Spleen (tissue), 11 donors: ENCODE data around the gene PREB. TPM values are rescaled to one million over a fixed set of nuclear protein-coding genes. Genes with fewer than 3 reads are reported as not detected.
"Not testable (repeated sequence)": the region's sequence is repeated elsewhere in the genome, so short reads cannot be mapped to it uniquely, and the experiment has no call there.

Experiments used
- DNase-seq: peaks from one replicate; pipeline ENCODE4 v3.0.0-alpha.2; 2020
- H3K27ac ChIP-seq, 8 donors: fragments of 200-600 bp; sonication (generic) in 7 of 8; 1 replicate in 4 of 8; 2 replicates in 4 of 8; pipeline versions ENCODE4 v1.5.0 to v1.8.0; 2016 to 2021; ENCODE audit warnings: inconsistent platforms in 4 of 8, mild to moderate bottlenecking in 4 of 8, moderate library complexity in 1 of 8
- H3K27me3 ChIP-seq, 7 donors: fragments of 200-600 bp; sonication (generic) in 6 of 7; replicated peaks in 1 of 7; 1 replicate in 4 of 7; 2 replicates in 3 of 7; pipeline versions ENCODE4 v1.5.0 to v1.8.0; 2016 to 2021; ENCODE audit warnings: inconsistent platforms in 3 of 7, mild to moderate bottlenecking in 1 of 7
- H3K36me3 ChIP-seq, 6 donors: fragments of 200-600 bp; sonication (generic) in 5 of 6; 1 replicate in 4 of 6; 2 replicates in 2 of 6; pipeline versions ENCODE4 v1.5.0 to v1.8.0; 2016 to 2021; ENCODE audit warnings: inconsistent platforms in 2 of 6
- H3K4me1 ChIP-seq, 6 donors: fragments of 200-600 bp; sonication (generic) in 5 of 6; 1 replicate in 3 of 6; 2 replicates in 3 of 6; pipeline versions ENCODE4 v1.5.0 to v1.8.0; 2016 to 2021; ENCODE audit warnings: inconsistent platforms in 3 of 6
- H3K4me3 ChIP-seq, 8 donors: fragments of 200-600 bp; sonication (generic) in 7 of 8; 1 replicate in 4 of 8; 2 replicates in 4 of 8; pipeline versions ENCODE4 v1.5.0 to v1.8.0; 2016 to 2021; ENCODE audit warnings: inconsistent platforms in 4 of 8, mild to moderate bottlenecking in 4 of 8, moderate library complexity in 2 of 8
- H3K9me3 ChIP-seq, 8 donors: fragments of 200-600 bp; sonication (generic) in 7 of 8; 1 replicate in 4 of 8; 2 replicates in 4 of 8; pipeline versions ENCODE4 v1.5.0 to v1.8.0; 2016 to 2021; ENCODE audit warnings: inconsistent platforms in 4 of 8
- POLR2A ChIP-seq, 3 donors: fragments of 450-650 bp; IDR thresholded peaks; one replicate each; pipeline ENCODE4 v1.5.1; 2017; ENCODE audit warnings: antibody characterized with exemption in 3 of 3, mild to moderate bottlenecking in 1 of 3
- POLR2AphosphoS5 ChIP-seq, 3 donors: sonication (generic); formaldehyde crosslinking; IDR thresholded peaks; one replicate each; pipeline ENCODE4 v1.5.1; 2017; ENCODE audit warnings: antibody characterized with exemption in 3 of 3
- WGBS, 5 donors: extraction: QIAGEN DNeasy Blood & Tissue Kit in 3 of 5; methylation state at CpG; one replicate each; pipeline versions ENCODE4 v1.1.5 to v1.1.7; 2013 to 2018; 5-methylcytosine and 5-hydroxymethylcytosine counted together
- intact Hi-C: fragments of 100-400 bp; cut with DNase I; formaldehyde crosslinking; loops from one replicate; pipeline ENCODE4 v1.15.0; 2023; ENCODE audit warnings: low total_unique reads
- polyA plus RNA-seq, 3 donors: library from polyadenylated mRNA; stranded (reverse); fragments of 200-250 nt; gene quantifications; one replicate each; pipeline ENCODE4 v1.2.1, GENCODE V29; 2013
- total RNA-seq, 7 donors: library from RNA; depleted of rRNA in 3 of 7; stranded (reverse); fragments of >200 nt in 3 of 7; fragmentation: NEBNext Ultra II Directional in 4 of 7; extraction: Animal tissue kit (Norgen Biotek cat#: 25700) in 4 of 7; gene quantifications; one replicate each; pipeline versions ENCODE4 v1.1.0 to v1.2.1, GENCODE V29; 2016 to 2021
- TF ChIP-seq, protein P1 (sequence below), 11 experiments: fragments of 200-600 bp in 7 of 11; fragments of 450-650 bp in 4 of 11; sonication (generic) in 4 of 11; IDR thresholded peaks in 8 of 11; conservative IDR thresholded peaks in 3 of 11; 1 replicate in 7 of 11; 2 replicates in 4 of 11; pipeline versions ENCODE4 v1.4.0 to v1.8.0; 2016 to 2021; ENCODE audit warnings: antibody characterized with exemption in 11 of 11, inconsistent platforms in 4 of 11, mild to moderate bottlenecking in 1 of 11
- donor health status: healthy with polysubstance abuse.
- donor health status: DM: no; HTN: no; CAD: no; lungs with moderate emphysema.
- donor health status: DM: no; HTN: no; CAD: no.
- donor health status: Bipolar disorder and iron deficiency.
- donor health status: healthy.
- donor health status: DM: no; HTN: no; CAD: no.
- donor health status: DM: yes; HTN: yes; CAD: no.

The PREB gene
- total and polyA plus RNA-seq, 10 donors, result 42.8 to 75.0 (median 49.0) TPM

DNA sequence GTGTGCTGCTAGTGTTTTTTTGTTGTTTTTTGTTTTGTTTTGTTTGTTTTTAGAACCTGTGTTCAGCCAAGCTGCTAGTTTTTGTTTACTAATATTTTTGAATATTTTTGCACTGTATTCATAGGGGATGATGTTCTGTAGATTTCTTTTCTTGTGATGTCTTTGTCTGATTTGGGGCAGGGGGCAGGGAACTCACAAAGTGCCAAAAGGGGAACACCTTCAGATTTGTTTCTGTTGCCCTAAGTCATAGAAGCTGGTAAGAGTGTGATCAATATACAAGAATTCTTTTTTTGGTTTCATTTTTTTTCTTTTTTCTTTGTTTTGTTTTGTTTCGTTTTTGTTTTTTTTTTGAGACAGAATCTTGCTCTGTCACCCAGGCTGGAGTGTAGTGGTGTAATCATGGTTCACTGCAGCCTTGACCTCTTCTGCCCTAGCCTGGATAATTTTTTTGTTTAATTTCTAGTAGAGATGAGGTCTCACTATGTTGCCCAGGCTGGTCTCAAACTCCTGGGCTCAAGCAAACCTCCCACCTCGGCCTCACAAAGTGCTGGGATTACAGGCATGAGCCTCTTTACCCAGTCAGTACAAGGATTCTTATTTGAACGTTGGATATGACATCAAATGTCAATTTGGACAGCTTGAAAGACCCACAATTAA is 45.0 kb upstream of the PREB start:
- 57 to 73% (median 65%) methylated on average over 3 of the region's 3 CpGs for WGBS, 5 donors
- no peak for TF ChIP-seq POLR2A (IDR thresholded peaks at IDR 0.05)
- TF ChIP-seq, protein P1, sequence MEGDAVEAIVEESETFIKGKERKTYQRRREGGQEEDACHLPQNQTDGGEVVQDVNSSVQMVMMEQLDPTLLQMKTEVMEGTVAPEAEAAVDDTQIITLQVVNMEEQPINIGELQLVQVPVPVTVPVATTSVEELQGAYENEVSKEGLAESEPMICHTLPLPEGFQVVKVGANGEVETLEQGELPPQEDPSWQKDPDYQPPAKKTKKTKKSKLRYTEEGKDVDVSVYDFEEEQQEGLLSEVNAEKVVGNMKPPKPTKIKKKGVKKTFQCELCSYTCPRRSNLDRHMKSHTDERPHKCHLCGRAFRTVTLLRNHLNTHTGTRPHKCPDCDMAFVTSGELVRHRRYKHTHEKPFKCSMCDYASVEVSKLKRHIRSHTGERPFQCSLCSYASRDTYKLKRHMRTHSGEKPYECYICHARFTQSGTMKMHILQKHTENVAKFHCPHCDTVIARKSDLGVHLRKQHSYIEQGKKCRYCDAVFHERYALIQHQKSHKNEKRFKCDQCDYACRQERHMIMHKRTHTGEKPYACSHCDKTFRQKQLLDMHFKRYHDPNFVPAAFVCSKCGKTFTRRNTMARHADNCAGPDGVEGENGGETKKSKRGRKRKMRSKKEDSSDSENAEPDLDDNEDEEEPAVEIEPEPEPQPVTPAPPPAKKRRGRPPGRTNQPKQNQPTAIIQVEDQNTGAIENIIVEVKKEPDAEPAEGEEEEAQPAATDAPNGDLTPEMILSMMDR (IDR thresholded peaks at IDR 0.05 in 8 of 11, conservative IDR thresholded peaks at IDR 0.05 in 3 of 11), result no peak
- TF ChIP-seq POLR2AphosphoS5 (IDR thresholded peaks at IDR 0.05), result no peak
- H3K4me3 ChIP-seq, result no peak overlapping the region
- H3K9me3 ChIP-seq, result no peaks in the 10 kb centered on the region
- peak overlapping the region in 4 of 8 donors; percentile 17 to 51 (median 34) for H3K27ac ChIP-seq
- H3K4me1 ChIP-seq, result peaks cover 0 to 4% (median 0%) of the 10 kb centered on the region in 6 donors
- no peaks in the 10 kb centered on the region for H3K36me3 ChIP-seq
- DNase-seq, result no peak
- intact Hi-C loops, result no loop called here
- peaks cover 0 to 47% (median 9%) of the 10 kb centered on the region in 7 donors for H3K27me3 ChIP-seq

DNA sequence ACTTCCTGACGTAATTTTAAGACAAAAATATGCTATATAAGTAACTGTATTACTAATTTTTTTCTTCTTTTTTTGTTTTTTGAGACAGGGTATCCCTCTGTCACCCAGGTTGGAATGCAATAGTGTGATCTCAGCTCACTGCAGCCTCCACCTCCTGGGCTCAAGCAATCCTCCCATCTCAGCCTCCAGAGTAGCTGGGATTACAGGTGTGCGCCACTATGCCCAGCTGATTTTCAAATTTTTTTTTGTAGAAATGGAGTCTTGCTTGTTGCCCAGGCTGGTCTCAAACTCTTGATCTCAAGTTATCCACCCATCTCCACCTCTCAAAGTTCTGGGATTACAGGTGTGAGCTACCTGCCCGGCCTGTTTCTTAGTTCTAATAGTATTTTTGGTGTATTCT is 44.0 kb upstream of the PREB start:
- 83 to 92% (median 87%) methylated on average over 3 of the region's 3 CpGs for WGBS, 5 donors
- Histone ChIP-seq H3K4me1 (peaks cover 0 to 3% (median 0%) of the 10 kb centered on the region in 6 donors), H3K4me3 (no peak overlapping the region), H3K27ac (no peak overlapping the region), H3K27me3 (peaks cover 0 to 47% (median 9%) of the 10 kb centered on the region in 7 donors), H3K9me3 (no peaks in the 10 kb centered on the region), H3K36me3 (no peaks in the 10 kb centered on the region)
- DNase-seq, result no peak
- TF ChIP-seq POLR2AphosphoS5 (IDR thresholded peaks at IDR 0.05), result no peak
- TF ChIP-seq, protein P1 (IDR thresholded peaks at IDR 0.05 in 8 of 11, conservative IDR thresholded peaks at IDR 0.05 in 3 of 11), result no peak
- no peak for TF ChIP-seq POLR2A (IDR thresholded peaks at IDR 0.05)
- intact Hi-C loops, result no loop called here

DNA sequence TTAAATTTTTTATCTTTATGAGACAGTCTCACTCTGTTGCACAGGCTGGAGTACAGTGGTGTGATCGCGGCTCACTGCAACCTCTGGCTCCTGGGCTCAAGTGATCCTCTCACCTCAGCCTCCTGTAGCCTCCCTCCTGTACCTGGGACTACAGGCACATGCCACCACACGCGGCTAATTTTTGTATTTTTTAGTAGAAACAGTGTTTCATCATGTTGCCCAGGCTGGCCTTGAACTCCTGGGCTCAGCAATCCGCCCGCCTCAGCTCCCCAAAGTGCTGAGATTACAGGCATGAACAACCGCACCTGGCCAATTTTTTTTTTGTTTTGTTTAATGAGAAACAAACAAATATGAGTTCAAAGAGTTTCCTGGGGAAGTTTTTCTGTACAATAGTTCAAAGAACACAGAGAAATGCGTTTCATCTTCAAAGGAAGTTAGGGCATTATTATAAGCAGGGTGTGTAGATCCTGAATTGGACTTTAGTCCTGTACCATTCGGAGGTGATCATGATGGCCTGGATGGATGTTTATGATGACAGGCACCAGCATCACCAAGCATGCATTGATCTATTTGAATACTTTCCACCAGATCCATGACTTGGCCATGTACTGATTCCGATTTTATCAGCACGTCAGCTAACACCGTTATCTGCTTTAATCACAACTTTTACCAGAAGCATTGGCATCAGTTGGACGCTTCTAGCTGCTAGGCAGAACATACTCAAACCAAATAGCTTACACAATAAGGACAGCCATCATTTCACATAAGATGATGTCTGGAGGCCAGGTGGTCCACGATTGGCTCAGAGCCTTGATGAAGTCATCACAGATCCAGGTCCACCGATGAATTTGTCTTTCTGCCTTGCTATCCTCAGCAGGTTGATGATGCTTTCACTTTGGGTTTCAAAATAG is 43.3 kb upstream of the PREB start:
- Histone ChIP-seq H3K36me3 (no peaks in the 10 kb centered on the region), H3K4me3 (no peak overlapping the region), H3K27ac (no peak overlapping the region), H3K4me1 (peaks cover 0 to 3% (median 0%) of the 10 kb centered on the region in 6 donors), H3K9me3 (no peaks in the 10 kb centered on the region), H3K27me3 (peaks cover 0 to 47% (median 9%) of the 10 kb centered on the region in 7 donors)
- 79 to 86% (median 82%) methylated on average over 15 of the region's 15 CpGs for WGBS, 5 donors
- TF ChIP-seq, protein P1 (IDR thresholded peaks at IDR 0.05 in 8 of 11, conservative IDR thresholded peaks at IDR 0.05 in 3 of 11), result no peak
- TF ChIP-seq POLR2AphosphoS5 (IDR thresholded peaks at IDR 0.05) (no peak), POLR2A (IDR thresholded peaks at IDR 0.05) (no peak)
- DNase-seq, result no peak
- intact Hi-C loops, result no loop called here

DNA sequence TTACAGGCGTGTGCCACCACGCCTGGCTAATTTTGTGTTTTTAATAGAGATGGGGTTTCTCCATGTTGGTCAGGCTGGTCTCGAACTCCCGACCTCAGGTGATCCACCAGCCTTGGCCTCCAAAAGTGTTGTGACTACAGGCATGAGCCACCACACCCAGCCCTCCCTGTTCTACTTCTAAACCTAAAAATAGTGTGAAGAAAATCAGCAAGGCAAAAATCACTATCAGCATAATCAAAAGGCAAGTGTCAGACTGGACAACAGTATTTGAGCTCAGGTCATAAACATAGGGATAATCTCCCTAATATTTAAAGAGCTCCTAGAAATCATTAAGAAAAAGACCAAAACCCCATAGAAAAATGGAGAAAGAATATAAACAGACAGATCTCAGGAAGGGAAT is 41.3 kb upstream of the PREB start:
- H3K4me3 ChIP-seq, H3K9me3 ChIP-seq, DNase-seq, intact Hi-C loops, H3K27ac ChIP-seq, H3K4me1 ChIP-seq, H3K36me3 ChIP-seq: not testable (repeated sequence)
- 80 to 94% (median 87%) methylated on average over 4 of the region's 4 CpGs for whole genome bisulfite sequencing, 5 donors
- H3K27me3 ChIP-seq, result peaks cover 0 to 38% (median 9%) of the 10 kb centered on the region in 7 donors
